Endometrium (tissue), 2 donors: ENCODE data around the gene MNAT1.
"Not testable (repeated sequence)": the region's sequence is repeated elsewhere in the genome, so short reads cannot be mapped to it uniquely, and the experiment has no call there.

Source experiments
- FAIRE-seq: peaks from 2 replicates; lab custom pipeline; 2012; peaks lifted over from hg19 to GRCh38; lab: Jason Lieb, UNC
- donor health status: control.
- donor health status: control.

MNAT1 gene

DNA sequence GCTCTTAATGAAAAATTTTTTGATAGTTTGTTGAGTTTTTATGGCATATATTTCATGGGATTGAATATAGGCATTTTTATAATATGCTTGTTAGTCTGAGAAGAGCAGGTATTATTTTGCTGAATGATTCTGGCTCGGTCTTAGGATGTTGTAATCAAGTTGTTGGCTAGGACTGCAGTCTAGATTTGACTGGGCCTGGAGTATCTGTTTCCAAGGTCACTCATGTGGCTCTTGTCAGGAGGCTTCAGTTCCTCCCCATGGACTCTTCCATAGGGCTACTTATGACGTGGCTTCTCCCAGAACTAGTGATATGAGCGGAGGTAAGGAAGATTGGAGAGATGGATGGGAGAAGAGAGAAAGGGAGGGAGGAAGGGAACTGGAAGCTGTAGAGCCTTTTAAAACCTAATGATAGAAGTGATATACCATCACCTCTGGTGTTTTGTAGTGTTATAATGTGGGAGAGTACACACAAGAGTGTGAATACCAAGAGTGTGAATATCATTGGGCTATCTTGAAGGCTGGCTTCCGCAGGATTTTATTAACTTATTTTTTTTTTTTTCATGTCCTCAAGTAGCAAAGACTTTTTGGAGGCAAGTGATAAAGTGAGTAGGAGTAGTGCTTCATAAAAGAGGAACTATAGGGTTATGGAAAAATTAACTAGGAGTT lies 4.4 kb downstream of the MNAT1 start:
- no peak for FAIRE-seq

DNA sequence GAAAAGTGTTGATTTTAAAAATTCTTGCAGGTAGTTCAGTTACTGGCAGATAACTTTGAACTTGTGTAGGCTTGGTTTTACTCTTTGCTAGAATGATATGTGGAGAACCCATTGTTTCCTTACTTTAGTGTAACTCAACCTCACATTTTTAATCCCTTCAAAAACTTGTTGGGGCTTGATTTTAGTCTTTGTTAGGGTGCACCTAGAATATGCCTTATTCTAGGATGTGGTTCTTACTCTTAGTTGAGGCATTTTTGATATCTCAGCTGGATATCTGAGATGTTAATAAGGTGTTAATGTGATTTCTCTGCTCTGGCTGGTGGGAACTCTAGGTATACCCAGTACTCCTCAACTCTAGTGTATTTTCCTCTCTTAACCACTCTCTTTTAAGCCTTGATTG lies 10.0 kb downstream of the MNAT1 start:
- no peak for FAIRE-seq

DNA sequence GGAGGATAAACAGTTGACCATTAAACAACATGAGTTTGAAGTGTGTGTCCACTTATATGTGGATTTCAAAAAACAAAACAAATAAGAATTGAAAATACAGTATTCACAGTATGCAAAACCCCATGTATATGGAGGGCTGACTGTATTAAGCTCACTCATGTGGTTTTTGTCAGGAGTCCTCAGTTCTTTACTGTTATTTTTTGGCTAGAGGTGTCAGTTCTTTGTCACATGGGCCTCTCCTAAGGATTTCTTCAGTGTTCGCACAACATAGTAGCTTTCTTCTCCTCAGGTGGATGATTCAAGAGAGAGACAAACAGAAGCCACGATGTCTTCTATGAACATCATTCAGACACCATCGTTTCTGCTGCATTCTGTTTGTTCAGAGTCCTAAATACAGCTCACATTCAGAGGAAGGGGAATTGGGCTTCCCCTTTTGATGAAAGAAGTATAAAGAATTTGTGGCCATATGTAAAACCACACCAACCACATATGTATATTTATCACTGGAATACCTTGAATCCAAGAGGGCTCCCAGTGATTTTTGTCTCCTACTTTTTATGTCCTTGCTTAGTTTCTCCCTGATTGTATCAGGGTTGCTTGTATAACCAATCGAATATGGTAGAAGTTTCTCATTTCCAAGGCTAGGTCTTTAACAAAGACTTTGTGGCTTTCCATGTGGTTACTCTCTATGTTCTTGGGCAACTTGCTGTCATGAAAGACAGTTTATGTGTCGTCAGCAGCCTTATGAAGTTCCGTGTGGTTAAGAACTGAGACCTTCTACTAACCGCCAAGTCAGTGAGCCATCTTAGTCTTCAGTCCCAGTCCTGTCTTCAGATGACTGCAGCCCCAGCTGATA lies 18.9 kb downstream of the MNAT1 start:
- FAIRE-seq, result no peak

DNA sequence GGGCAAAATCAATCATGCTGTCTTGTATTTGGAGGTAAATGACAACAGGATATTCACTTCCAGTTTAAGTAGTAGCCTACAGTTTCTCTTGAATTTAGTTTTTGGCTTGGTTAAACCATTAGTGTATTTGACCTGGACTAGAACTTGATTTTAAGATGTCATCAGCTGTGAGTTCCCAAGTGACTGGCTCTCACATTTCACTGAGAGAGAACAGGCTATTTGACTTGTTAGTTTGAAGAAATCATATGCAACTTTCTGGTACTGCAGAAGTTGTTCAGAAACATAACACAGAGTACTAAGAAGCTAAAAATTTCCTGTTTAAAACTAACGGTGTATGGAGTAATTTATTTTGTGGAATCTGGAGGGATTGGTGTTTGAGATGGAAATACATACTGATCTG lies 22.3 kb downstream of the MNAT1 start:
- FAIRE-seq, result no peak

DNA sequence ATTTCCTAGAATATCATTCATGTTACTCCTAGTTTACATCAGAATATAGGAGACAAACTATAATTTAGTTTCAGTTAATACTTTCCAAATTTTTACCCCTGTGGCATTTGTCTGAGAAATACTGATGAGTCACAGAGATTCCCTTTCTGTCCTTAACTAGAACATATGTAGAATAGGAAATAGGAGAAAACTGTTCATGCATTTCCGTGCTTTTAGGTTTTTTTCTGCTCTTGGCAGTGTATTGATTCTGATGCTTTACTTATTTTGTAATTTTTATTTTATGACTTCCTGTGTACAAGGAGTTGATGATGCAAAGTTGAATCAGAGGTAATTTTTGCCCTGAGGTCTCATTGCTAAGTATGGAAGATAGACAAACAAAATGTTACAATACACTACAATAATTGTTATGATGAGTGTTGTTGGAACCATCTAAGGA lies 23.0 kb downstream of the MNAT1 start:
- no peak for FAIRE-seq

DNA sequence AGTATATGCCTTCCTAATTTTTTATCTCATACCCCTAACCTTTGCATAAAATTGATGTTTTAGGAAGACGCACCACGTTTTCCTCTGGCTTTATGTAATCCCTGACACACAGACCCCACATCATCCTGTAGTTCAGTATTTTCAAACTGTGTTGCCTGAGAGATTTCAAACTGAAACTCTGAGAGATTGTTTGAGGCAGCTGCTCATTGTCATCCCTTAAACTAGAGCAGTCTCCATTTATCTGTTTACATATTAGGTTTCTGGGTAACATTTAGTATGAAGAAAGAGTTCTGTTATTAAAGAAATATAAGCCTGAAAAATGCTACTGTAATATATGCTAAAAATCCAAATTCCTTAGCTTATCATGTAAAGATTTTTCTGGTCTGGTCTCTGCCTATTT lies 24.3 kb downstream of the MNAT1 start:
- FAIRE-seq, result no peak

DNA sequence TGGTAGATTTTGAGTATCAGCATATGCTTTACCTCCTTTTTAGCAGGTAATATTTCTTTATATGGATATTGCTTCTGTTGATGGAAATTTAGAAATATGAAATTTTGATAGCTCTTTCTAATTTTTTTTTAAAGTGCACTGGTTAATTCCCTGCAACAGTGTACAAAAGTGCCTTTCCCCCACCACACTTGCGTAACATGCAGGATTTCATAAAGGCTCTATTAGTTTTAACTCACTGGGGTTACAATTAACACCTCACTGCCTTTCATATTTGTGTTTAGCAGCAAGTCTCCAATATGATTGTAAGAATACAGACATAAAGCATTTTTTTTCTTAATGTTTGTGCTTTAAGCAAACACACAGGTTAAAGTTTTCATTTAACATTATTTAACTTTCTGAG lies 25.6 kb downstream of the MNAT1 start:
- no peak for FAIRE-seq

DNA sequence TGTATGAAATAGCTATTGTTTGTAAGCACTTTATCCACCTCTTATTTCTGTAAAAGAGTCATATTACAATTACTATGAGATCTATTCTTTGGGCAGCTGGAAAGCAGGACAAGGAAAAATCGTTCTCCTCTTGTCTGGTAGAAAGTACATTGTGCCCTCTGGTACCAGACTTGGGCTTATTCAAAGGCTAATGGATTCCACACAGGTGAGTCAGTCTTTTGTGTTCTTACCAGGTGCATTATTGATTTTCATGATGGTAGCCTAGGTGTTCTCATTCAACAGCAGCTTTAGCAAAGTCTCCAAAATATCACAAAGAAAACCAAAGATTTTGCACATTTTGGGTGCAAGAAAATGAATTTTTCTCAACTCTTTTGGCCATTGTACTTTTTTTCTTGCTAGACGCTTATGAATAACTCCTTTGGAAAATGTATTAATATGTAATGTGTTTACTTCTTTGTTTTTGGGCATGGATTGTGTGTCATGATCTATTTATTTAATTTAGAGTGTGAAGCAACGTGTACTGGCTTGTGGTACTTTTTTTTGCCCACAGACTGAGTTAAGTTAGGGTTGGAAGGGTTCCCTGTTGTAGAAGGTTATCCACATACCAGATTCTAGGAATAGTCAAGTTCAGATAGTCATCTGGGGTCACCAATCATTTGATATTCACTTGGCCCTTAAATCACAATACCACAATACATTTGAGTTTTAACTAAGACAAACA lies 26.2 kb downstream of the MNAT1 start:
- FAIRE-seq, result no peak

DNA sequence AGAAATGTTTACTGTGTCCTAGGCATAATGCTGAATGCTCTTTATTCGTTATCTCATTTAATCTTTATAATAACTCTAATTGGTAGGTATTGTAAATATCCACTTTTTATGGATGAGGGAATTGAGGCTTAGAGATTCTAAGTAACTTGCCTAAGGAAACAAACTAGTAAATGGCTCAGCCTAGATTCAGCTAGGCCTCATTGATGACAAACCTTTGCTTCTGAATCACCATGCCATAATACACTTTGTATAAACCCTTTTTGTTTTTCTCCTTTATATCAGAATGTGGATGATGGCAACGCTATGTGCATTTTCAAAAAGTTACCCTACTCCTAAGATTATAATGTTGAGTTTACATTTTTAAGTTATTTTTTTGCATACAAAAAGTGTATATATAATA lies 34.0 kb downstream of the MNAT1 start:
- FAIRE-seq, result no peak

DNA sequence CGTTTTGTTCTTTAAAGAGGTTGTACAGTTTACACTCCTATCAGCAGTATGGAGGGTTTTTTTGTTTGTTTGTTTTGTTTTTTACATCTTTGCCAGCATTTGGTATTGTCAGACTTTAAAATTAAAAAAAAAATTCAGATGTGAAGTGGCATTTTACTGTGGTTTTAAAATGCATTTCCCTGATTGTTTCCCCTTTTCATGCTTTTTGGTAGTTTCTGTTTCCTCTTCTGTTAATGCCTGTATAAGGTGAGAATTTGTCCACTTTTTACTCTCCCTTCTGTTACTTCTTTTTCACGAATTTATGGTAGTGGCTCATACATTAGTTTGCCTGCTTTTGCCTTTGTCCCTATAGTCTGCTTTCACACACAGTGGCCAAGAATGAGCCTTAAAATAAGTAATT lies 36.6 kb downstream of the MNAT1 start:
- FAIRE-seq, result no peak

DNA sequence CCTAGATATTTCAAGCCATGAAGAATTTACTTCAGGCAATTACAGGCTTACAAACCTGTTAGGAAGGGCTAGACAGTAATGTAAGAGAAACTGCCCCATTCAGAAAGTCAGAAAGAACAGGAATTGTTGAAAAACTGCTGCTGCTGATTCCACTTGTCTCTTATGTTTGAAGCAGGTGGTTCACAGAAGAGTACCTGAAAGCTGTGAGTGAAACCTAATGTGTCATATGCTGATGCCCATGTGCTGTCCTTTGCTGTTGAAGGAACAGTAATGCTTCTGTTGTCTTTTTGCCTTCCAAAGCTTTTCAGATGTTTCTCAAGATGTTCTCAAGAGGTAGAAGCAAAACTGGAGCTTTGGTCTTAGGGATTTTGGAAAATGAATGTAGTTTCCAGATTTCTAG lies 39.0 kb downstream of the MNAT1 start:
- FAIRE-seq, result no peak

DNA sequence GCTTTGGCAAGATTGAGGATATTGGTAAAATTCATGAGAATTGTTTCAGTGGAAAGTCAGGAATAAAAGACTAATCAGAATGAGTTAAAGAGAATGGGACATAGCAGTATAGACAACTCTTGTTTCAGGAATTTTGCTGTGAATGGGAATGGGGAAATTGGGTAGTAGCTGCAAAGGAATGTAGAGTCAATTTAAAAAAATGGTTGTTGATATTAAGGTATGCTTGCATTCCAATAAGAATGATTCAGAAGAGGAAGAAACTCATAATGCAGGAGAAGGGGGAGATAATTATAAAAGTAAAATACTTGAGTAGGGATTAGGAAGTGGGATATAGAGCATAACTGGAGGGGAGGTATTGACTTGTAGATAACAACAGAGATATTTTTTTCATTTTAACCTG lies 40.7 kb downstream of the MNAT1 start:
- no peak for FAIRE-seq

DNA sequence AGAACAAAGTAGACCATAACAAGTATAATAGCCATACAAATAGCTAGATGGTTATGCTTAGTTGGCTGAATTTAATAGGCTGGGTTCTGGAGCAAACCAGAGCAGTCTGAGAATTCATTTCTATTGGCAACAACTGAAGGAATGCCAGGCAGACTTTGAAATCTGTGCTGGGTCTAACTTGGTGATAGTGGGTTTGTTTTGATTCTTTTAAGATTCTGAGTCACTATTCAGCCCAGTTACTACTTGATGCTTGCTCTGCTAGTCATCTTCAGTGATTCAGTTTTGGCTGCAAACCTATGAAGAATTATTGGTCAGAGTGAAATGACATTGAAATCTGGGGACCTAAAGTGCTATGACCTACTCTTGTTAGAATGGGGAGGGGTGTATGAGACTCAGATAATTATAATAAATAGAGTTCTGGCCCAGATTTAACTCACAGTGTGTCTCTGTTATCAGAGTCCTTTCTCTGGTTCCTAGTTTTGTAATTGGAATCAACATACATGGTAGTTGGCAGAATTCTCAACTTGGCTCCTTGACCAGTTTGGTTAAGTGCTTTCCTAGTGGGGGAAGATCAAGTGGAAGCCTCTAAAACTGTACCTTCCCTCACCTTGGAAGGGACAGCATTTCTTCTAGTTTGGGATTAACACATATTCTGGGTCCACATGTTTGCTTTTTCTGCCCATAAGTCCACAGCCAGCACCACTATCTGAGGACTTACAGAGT lies 43.5 kb downstream of the MNAT1 start:
- FAIRE-seq, result no peak

DNA sequence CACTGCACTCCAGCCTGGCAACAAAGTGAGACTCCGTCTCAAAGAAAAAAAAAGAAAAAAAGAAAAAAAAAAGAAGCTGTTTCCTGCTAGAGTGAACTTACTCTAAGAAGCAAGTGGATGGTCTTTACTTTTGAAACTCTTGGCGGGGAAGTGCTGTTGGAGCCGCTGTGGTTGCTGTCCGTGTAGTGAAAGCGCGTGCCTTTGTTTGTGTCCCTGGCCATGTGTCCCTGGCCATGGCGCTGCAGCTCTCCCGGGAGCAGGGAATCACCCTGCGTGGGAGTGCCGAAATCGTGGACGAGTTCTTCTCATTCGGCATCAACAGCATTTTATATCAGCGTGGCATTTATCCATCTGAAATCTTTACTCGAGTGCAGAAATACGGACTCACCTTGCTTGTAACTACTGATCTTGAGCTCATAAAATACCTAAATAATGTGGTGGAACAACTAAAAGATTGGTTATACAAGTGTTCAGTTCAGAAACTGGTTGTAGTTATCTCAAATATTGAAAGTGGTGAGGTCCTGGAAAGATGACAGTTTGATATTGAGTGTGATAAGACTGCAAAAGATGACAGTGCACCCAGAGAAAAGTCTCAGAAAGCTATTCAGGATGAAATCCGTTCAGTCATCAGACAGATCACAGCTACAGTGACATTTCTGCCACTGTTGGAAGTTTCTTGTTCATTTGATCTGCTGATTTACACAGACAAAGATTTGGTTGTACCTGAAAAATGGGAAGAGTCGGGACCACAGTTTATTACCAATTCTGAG lies 45.4 kb downstream of the MNAT1 start:
- FAIRE-seq, result not testable (repeated sequence)

DNA sequence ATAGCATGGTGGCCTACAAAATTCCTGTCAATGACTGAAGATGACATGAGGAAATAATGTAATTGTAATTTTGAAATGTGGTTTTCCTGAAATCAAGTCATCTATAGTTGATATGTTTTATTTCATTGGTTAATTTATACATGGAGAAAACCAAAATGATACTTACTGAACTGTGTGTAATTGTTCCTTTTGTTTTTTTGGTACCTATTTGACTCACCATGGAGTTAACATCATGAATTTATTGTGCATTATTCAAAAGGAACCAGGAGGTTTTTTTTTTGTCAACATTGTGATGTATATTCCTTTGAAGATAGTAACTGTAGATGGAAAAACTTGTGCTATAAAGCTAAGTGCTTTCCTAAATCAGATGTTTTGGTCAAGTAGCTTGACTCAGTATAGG lies 46.0 kb downstream of the MNAT1 start:
- FAIRE-seq, result not testable (repeated sequence)

DNA sequence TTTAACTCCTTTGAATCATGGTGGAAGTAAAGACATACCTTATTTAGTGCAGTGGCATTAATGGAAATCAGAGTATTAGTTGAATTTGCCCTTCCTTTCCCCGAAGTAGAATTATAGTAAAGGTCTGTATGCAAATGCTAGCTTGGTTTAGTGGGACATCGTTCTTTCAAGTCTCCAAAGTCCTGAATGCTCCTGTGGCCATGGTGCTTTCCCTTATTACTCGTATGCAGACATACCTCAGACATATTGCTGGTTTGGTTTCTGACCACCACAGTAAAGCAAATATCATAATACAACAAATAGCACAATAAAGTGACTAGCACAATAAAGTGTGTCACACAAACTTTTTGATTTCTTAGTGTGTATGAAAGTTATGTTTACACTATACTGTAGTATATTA lies 52.3 kb downstream of the MNAT1 start:
- no peak for FAIRE-seq

DNA sequence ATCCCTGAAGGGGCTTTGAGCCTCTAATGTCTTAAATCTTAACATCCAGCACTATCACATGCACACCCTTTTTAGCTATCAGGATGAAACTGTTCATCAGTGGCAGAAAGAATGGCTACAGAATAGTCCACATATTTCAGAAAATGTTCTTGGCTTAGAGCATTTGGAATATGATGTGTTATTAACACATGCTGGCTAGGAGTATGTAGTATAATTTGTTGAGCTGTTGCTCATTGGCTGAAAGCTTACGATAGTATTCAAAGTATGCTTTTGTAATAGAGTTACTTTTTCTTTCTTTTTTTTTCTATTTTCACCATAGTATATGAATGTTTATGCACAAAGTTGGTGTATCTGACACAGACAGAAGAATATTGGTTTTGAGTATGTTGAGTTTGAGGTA lies 55.1 kb downstream of the MNAT1 start:
- no peak for FAIRE-seq

DNA sequence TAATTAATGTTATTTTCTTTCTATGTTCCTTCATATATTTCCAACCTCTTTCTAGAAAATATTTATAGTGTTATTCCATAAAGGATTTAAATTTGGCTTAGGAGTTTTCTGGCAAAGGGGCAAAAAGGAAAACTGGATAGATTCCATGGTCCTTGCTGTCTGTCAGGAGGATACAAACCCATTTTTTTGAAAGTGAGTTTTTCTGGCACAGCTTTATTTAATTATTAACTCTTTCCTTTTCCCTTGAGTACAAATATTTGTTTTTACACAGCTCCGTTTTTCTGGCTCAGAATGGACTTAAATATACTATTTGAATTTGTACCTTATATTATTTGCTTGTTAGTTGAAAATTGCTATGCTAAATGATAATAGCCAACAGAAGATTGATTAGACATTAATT lies 56.3 kb downstream of the MNAT1 start:
- FAIRE-seq, result no peak

DNA sequence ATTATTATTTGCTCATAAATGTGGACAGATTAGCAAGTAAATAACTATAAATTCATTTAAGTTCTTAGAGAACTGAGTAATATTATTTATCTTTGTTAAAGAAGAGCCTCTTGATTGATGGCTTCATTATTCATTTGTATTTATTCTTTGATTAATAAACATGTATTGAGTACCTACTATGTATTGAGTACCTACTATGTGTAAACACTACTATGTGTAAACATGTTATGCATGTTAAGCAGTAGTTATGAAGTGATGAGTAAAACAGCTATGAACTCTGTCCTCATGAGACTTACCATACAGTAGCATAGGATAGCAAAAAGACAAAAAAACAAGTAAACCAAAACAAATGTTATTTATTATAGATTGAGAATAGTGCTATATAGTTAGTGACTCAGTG lies 61.9 kb downstream of the MNAT1 start:
- no peak for FAIRE-seq

DNA sequence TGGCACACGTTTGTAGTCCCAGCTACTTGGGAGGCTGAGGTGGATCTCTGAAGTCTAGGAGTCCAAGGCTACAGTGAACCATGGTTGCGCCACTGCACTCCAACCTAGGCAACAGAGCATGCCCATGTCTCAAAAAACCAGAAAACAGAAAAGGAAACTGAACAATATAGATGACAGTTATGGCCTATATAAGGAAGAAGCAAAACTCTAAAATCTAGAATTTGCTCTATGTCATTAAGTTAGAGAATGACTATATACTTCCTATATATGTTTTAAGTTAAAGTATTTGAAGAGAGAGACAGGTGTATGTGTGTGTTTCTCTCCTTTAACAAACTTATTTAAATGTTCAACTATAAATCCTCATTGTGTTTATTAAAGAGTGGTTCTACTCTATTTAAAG lies 65.8 kb downstream of the MNAT1 start:
- FAIRE-seq, result no peak

DNA sequence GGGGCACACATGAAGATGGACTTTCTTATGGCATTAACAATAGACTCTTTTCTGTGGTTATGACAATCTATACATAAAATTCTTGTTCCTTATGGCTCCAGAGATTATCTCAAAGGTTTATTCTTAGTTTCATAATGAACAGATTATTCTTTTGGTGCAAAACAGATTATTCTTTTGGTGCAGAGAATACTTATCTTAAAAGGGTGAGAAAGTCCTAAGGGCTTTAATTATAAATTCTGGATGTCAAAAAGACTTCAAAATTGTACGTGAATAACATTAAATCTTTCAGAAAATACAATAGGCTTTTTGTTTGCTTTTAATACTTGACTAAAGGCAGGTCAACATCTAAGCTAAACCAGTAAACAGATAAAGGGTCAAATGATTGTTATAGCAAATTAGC lies 69.3 kb downstream of the MNAT1 start:
- peak; percentile 45 for FAIRE-seq
